ENCODE results near the gene GNG2.

The GNG2 gene

GRCh38 chr14:51852541-51852940, 7.9 kb upstream of the GNG2 start:
- H3K9ac ChIP-seq (ENCODE audit: low read length in 2 of 2): no peak overlapping the region
- no peaks in the 10 kb centered on the region for H3K4me1 ChIP-seq (ENCODE audit: control insufficient read depth, insufficient read depth, low read length)
- no peaks in the 10 kb centered on the region for H3K36me3 ChIP-seq (ENCODE audit: control insufficient read depth in 2 of 2, insufficient read depth in 2 of 2, low read length in 2 of 2)
- H3K9me3 ChIP-seq (ENCODE audit: control insufficient read depth in 2 of 2, low read length in 2 of 2): no peaks in the 10 kb centered on the region
- no peaks in the 10 kb centered on the region for H3K27me3 ChIP-seq (ENCODE audit: control insufficient read depth in 1 of 2, insufficient read depth in 2 of 2, low read length in 2 of 2)
- no peak overlapping the region for H3K4me3 ChIP-seq (ENCODE audit: low read length in 2 of 2)
- H3K27ac ChIP-seq (ENCODE audit: low read length): no peak overlapping the region

- peaks cover 3% of the 10 kb centered on the region for H3K4me1 ChIP-seq (ENCODE audit: control insufficient read depth, insufficient read depth, low read length)
- no peaks in the 10 kb centered on the region for H3K9me3 ChIP-seq (ENCODE audit: control insufficient read depth in 2 of 2, low read length in 2 of 2)
- no peak overlapping the region for H3K9ac ChIP-seq (ENCODE audit: low read length in 2 of 2)
- no peak overlapping the region for H3K4me3 ChIP-seq (ENCODE audit: low read length in 2 of 2)
- no peaks in the 10 kb centered on the region for H3K36me3 ChIP-seq (ENCODE audit: control insufficient read depth in 2 of 2, insufficient read depth in 2 of 2, low read length in 2 of 2)
- H3K27me3 ChIP-seq (ENCODE audit: control insufficient read depth in 1 of 2, insufficient read depth in 2 of 2, low read length in 2 of 2): no peaks in the 10 kb centered on the region
- no peak overlapping the region for H3K27ac ChIP-seq (ENCODE audit: low read length)
Observed at GRCh38 chr14:51855234-51855633, 5.2 kb upstream of the GNG2 start.

- H3K9me3 ChIP-seq (ENCODE audit: control insufficient read depth in 2 of 2, low read length in 2 of 2): no peaks in the 10 kb centered on the region
- H3K27me3 ChIP-seq (ENCODE audit: control insufficient read depth in 1 of 2, insufficient read depth in 2 of 2, low read length in 2 of 2): no peaks in the 10 kb centered on the region
- H3K27ac ChIP-seq (ENCODE audit: low read length): no peak overlapping the region
- peaks cover 3% of the 10 kb centered on the region for H3K4me1 ChIP-seq (ENCODE audit: control insufficient read depth, insufficient read depth, low read length)
- H3K9ac ChIP-seq (ENCODE audit: low read length in 2 of 2): no peak overlapping the region
- no peaks in the 10 kb centered on the region for H3K36me3 ChIP-seq (ENCODE audit: control insufficient read depth in 2 of 2, insufficient read depth in 2 of 2, low read length in 2 of 2)
- no peak overlapping the region for H3K4me3 ChIP-seq (ENCODE audit: low read length in 2 of 2)
Observed at GRCh38 chr14:51856792-51857296, 3.6 kb upstream of the GNG2 start.

- H3K4me1 ChIP-seq (ENCODE audit: control insufficient read depth, insufficient read depth, low read length): peaks cover 3% of the 10 kb centered on the region
Observed at GRCh38 chr14:51859131-51859530, 1.3 kb upstream of the GNG2 start.

GRCh38 chr14:51860825-51861499, 550 bp downstream of the GNG2 start:
- Histone ChIP-seq H3K9ac (ENCODE audit: low read length in 2 of 2) (peak overlapping the region; percentile 55 to 66), H3K27ac (ENCODE audit: low read length) (peak overlapping the region; percentile 11), H3K4me3 (ENCODE audit: low read length in 2 of 2) (peak overlapping the region; percentile 69 to 76), H3K9me3 (ENCODE audit: control insufficient read depth in 2 of 2, low read length in 2 of 2) (no peaks in the 10 kb centered on the region), H3K4me1 (ENCODE audit: control insufficient read depth, insufficient read depth, low read length) (peaks cover 3% of the 10 kb centered on the region), H3K27me3 (ENCODE audit: control insufficient read depth in 1 of 2, insufficient read depth in 2 of 2, low read length in 2 of 2) (no peaks in the 10 kb centered on the region), H3K36me3 (ENCODE audit: control insufficient read depth in 2 of 2, insufficient read depth in 2 of 2, low read length in 2 of 2) (no peaks in the 10 kb centered on the region)

More at GRCh38 chr14:51859131-51859530, 1.3 kb upstream of the GNG2 start:
- Histone ChIP-seq H3K27me3 (ENCODE audit: control insufficient read depth in 1 of 2, insufficient read depth in 2 of 2, low read length in 2 of 2) (no peaks in the 10 kb centered on the region), H3K4me3 (ENCODE audit: low read length in 2 of 2) (no peak overlapping the region), H3K9me3 (ENCODE audit: control insufficient read depth in 2 of 2, low read length in 2 of 2) (no peaks in the 10 kb centered on the region), H3K36me3 (ENCODE audit: control insufficient read depth in 2 of 2, insufficient read depth in 2 of 2, low read length in 2 of 2) (no peaks in the 10 kb centered on the region), H3K9ac (ENCODE audit: low read length in 2 of 2) (no peak overlapping the region), H3K27ac (ENCODE audit: low read length) (no peak overlapping the region)

- Histone ChIP-seq H3K9me3 (ENCODE audit: control insufficient read depth in 2 of 2, low read length in 2 of 2) (no peaks in the 10 kb centered on the region), H3K27me3 (ENCODE audit: control insufficient read depth in 1 of 2, insufficient read depth in 2 of 2, low read length in 2 of 2) (no peaks in the 10 kb centered on the region), H3K27ac (ENCODE audit: low read length) (no peak overlapping the region), H3K36me3 (ENCODE audit: control insufficient read depth in 2 of 2, insufficient read depth in 2 of 2, low read length in 2 of 2) (no peaks in the 10 kb centered on the region), H3K4me1 (ENCODE audit: control insufficient read depth, insufficient read depth, low read length) (peaks cover 3% of the 10 kb centered on the region), H3K4me3 (ENCODE audit: low read length in 2 of 2) (peak overlapping the region; percentile 36 to 47), H3K9ac (ENCODE audit: low read length in 2 of 2) (no peak overlapping the region)
Observed at GRCh38 chr14:51862176-51862796, 1.9 kb downstream of the GNG2 start.

GRCh38 chr14:51862860-51863259, 2.4 kb downstream of the GNG2 start:
- peak overlapping the region in 1 of 2 donors; percentile 47 for H3K4me3 ChIP-seq (ENCODE audit: low read length in 2 of 2)
- no peak overlapping the region for H3K27ac ChIP-seq (ENCODE audit: low read length)

GRCh38 chr14:51865953-51866747, 5.7 kb downstream of the GNG2 start:
- no peak overlapping the region for H3K4me3 ChIP-seq (ENCODE audit: low read length in 2 of 2)
- no peaks in the 10 kb centered on the region for H3K36me3 ChIP-seq (ENCODE audit: control insufficient read depth in 2 of 2, insufficient read depth in 2 of 2, low read length in 2 of 2)
- H3K9me3 ChIP-seq (ENCODE audit: control insufficient read depth in 2 of 2, low read length in 2 of 2): no peaks in the 10 kb centered on the region
- no peak overlapping the region for H3K27ac ChIP-seq (ENCODE audit: low read length)
- H3K4me1 ChIP-seq (ENCODE audit: control insufficient read depth, insufficient read depth, low read length): no peaks in the 10 kb centered on the region
- no peak overlapping the region for H3K9ac ChIP-seq (ENCODE audit: low read length in 2 of 2)
- no peaks in the 10 kb centered on the region for H3K27me3 ChIP-seq (ENCODE audit: control insufficient read depth in 1 of 2, insufficient read depth in 2 of 2, low read length in 2 of 2)

More at GRCh38 chr14:51862860-51863259, 2.4 kb downstream of the GNG2 start:
- Histone ChIP-seq H3K9me3 (ENCODE audit: control insufficient read depth in 2 of 2, low read length in 2 of 2) (no peaks in the 10 kb centered on the region), H3K27me3 (ENCODE audit: control insufficient read depth in 1 of 2, insufficient read depth in 2 of 2, low read length in 2 of 2) (no peaks in the 10 kb centered on the region), H3K9ac (ENCODE audit: low read length in 2 of 2) (no peak overlapping the region), H3K36me3 (ENCODE audit: control insufficient read depth in 2 of 2, insufficient read depth in 2 of 2, low read length in 2 of 2) (no peaks in the 10 kb centered on the region), H3K4me1 (ENCODE audit: control insufficient read depth, insufficient read depth, low read length) (peaks cover 3% of the 10 kb centered on the region)

- Histone ChIP-seq H3K9ac (ENCODE audit: low read length in 2 of 2) (no peak overlapping the region), H3K9me3 (ENCODE audit: control insufficient read depth in 2 of 2, low read length in 2 of 2) (no peaks in the 10 kb centered on the region), H3K27ac (ENCODE audit: low read length) (no peak overlapping the region), H3K27me3 (ENCODE audit: control insufficient read depth in 1 of 2, insufficient read depth in 2 of 2, low read length in 2 of 2) (no peaks in the 10 kb centered on the region), H3K4me1 (ENCODE audit: control insufficient read depth, insufficient read depth, low read length) (no peaks in the 10 kb centered on the region), H3K36me3 (ENCODE audit: control insufficient read depth in 2 of 2, insufficient read depth in 2 of 2, low read length in 2 of 2) (no peaks in the 10 kb centered on the region), H3K4me3 (ENCODE audit: low read length in 2 of 2) (no peak overlapping the region)
Observed at GRCh38 chr14:51867741-51868140, 7.3 kb downstream of the GNG2 start.

- Histone ChIP-seq H3K4me3 (ENCODE audit: low read length in 2 of 2) (no peak overlapping the region), H3K9me3 (ENCODE audit: control insufficient read depth in 2 of 2, low read length in 2 of 2) (no peaks in the 10 kb centered on the region), H3K27me3 (ENCODE audit: control insufficient read depth in 1 of 2, insufficient read depth in 2 of 2, low read length in 2 of 2) (no peaks in the 10 kb centered on the region), H3K36me3 (ENCODE audit: control insufficient read depth in 2 of 2, insufficient read depth in 2 of 2, low read length in 2 of 2) (no peaks in the 10 kb centered on the region), H3K4me1 (ENCODE audit: control insufficient read depth, insufficient read depth, low read length) (peaks cover 3% of the 10 kb centered on the region), H3K9ac (ENCODE audit: low read length in 2 of 2) (no peak overlapping the region), H3K27ac (ENCODE audit: low read length) (no peak overlapping the region)
Observed at GRCh38 chr14:51868405-51868804, 8.0 kb downstream of the GNG2 start.

Measured in stomach smooth muscle (tissue), 2 donors.